ENCODE measurements around the gene KLRK1.
"Not testable (repeated sequence)": the region's sequence is repeated elsewhere in the genome, so short reads cannot be mapped to it uniquely, and the experiment has no call there.

Gene KLRK1

GRCh38 chr12:10363914-10364814, 25.7 kb downstream of the KLRK1 start:
- H3K4me1 ChIP-seq (ENCODE audit: insufficient read depth, low read length): peaks cover 21% of the 10 kb centered on the region
- H3K9me3 ChIP-seq (ENCODE audit: low read length): no peaks in the 10 kb centered on the region
- H3K27me3 ChIP-seq (ENCODE audit: insufficient read depth, low read length): no peaks in the 10 kb centered on the region
- no peaks in the 10 kb centered on the region for H3K36me3 ChIP-seq (ENCODE audit: insufficient read depth, low read length)
- H3K4me3 ChIP-seq (ENCODE audit: low read length): peak overlapping the region; percentile 83
- H2AFZ ChIP-seq (ENCODE audit: low read depth, low read length): peak overlapping the region; percentile 97

- H3K4me1 ChIP-seq (ENCODE audit: insufficient read depth, low read length): peaks cover 21% of the 10 kb centered on the region
- H3K9me3 ChIP-seq (ENCODE audit: low read length): no peaks in the 10 kb centered on the region
- H3K4me3 ChIP-seq (ENCODE audit: low read length): no peak overlapping the region
- H2AFZ ChIP-seq (ENCODE audit: low read depth, low read length): peak overlapping the region; percentile 97
- no peaks in the 10 kb centered on the region for H3K27me3 ChIP-seq (ENCODE audit: insufficient read depth, low read length)
- H3K36me3 ChIP-seq (ENCODE audit: insufficient read depth, low read length): no peaks in the 10 kb centered on the region
Measured at GRCh38 chr12:10363658-10363913, 26.3 kb downstream of the KLRK1 start.

- H3K4me1 ChIP-seq (ENCODE audit: insufficient read depth, low read length): peaks cover 20% of the 10 kb centered on the region
- no peaks in the 10 kb centered on the region for H3K27me3 ChIP-seq (ENCODE audit: insufficient read depth, low read length)
- no peaks in the 10 kb centered on the region for H3K9me3 ChIP-seq (ENCODE audit: low read length)
- H2AFZ ChIP-seq (ENCODE audit: low read depth, low read length): peak overlapping the region; percentile 97
- no peak overlapping the region for H3K4me3 ChIP-seq (ENCODE audit: low read length)
- H3K36me3 ChIP-seq (ENCODE audit: insufficient read depth, low read length): no peaks in the 10 kb centered on the region
Measured at GRCh38 chr12:10362828-10363657, 26.8 kb downstream of the KLRK1 start.

GRCh38 chr12:10362325-10362724, 27.5 kb downstream of the KLRK1 start:
- Histone ChIP-seq H2AFZ (ENCODE audit: low read depth, low read length) (no peak overlapping the region), H3K36me3 (ENCODE audit: insufficient read depth, low read length) (no peaks in the 10 kb centered on the region), H3K27me3 (ENCODE audit: insufficient read depth, low read length) (no peaks in the 10 kb centered on the region), H3K4me1 (ENCODE audit: insufficient read depth, low read length) (peaks cover 20% of the 10 kb centered on the region), H3K9me3 (ENCODE audit: low read length) (no peaks in the 10 kb centered on the region), H3K4me3 (ENCODE audit: low read length) (no peak overlapping the region)

GRCh38 chr12:10361622-10362021, 28.2 kb downstream of the KLRK1 start:
- Histone ChIP-seq H3K27me3 (ENCODE audit: insufficient read depth, low read length) (no peaks in the 10 kb centered on the region), H3K4me1 (ENCODE audit: insufficient read depth, low read length) (peaks cover 20% of the 10 kb centered on the region), H3K36me3 (ENCODE audit: insufficient read depth, low read length) (no peaks in the 10 kb centered on the region), H3K9me3 (ENCODE audit: low read length) (no peaks in the 10 kb centered on the region), H2AFZ (ENCODE audit: low read depth, low read length) (no peak overlapping the region), H3K4me3 (ENCODE audit: low read length) (no peak overlapping the region)

- no peaks in the 10 kb centered on the region for H3K36me3 ChIP-seq (ENCODE audit: insufficient read depth, low read length)
- H3K4me1 ChIP-seq (ENCODE audit: insufficient read depth, low read length): peaks cover 17% of the 10 kb centered on the region
- H2AFZ ChIP-seq (ENCODE audit: low read depth, low read length): peak overlapping the region; percentile 3
- no peak overlapping the region for H3K4me3 ChIP-seq (ENCODE audit: low read length)
- H3K27me3 ChIP-seq (ENCODE audit: insufficient read depth, low read length): no peaks in the 10 kb centered on the region
- H3K9me3 ChIP-seq (ENCODE audit: low read length): no peaks in the 10 kb centered on the region
Measured at GRCh38 chr12:10361084-10361483, 28.8 kb downstream of the KLRK1 start.

GRCh38 chr12:10358969-10359368, 30.9 kb downstream of the KLRK1 start:
- Histone ChIP-seq H2AFZ (ENCODE audit: low read depth, low read length) (no peak overlapping the region), H3K9me3 (ENCODE audit: low read length) (no peaks in the 10 kb centered on the region), H3K4me1 (ENCODE audit: insufficient read depth, low read length) (peaks cover 7% of the 10 kb centered on the region), H3K4me3 (ENCODE audit: low read length) (no peak overlapping the region), H3K36me3 (ENCODE audit: insufficient read depth, low read length) (no peaks in the 10 kb centered on the region), H3K27me3 (ENCODE audit: insufficient read depth, low read length) (no peaks in the 10 kb centered on the region)

GRCh38 chr12:10358131-10358530, 31.7 kb downstream of the KLRK1 start:
- Histone ChIP-seq H3K4me3 (ENCODE audit: low read length) (no peak overlapping the region), H3K36me3 (ENCODE audit: insufficient read depth, low read length) (no peaks in the 10 kb centered on the region), H3K27me3 (ENCODE audit: insufficient read depth, low read length) (no peaks in the 10 kb centered on the region), H2AFZ (ENCODE audit: low read depth, low read length) (no peak overlapping the region), H3K9me3 (ENCODE audit: low read length) (no peaks in the 10 kb centered on the region), H3K4me1 (ENCODE audit: insufficient read depth, low read length) (peaks cover 7% of the 10 kb centered on the region)

- no peak overlapping the region for H3K4me3 ChIP-seq (ENCODE audit: low read length)
- H3K4me1 ChIP-seq (ENCODE audit: insufficient read depth, low read length): no peaks in the 10 kb centered on the region
- no peaks in the 10 kb centered on the region for H3K9me3 ChIP-seq (ENCODE audit: low read length)
- H2AFZ ChIP-seq (ENCODE audit: low read depth, low read length): no peak overlapping the region
- no peaks in the 10 kb centered on the region for H3K36me3 ChIP-seq (ENCODE audit: insufficient read depth, low read length)
- H3K27me3 ChIP-seq (ENCODE audit: insufficient read depth, low read length): no peaks in the 10 kb centered on the region
Measured at GRCh38 chr12:10354502-10354901, 35.3 kb downstream of the KLRK1 start.

- H3K4me3 ChIP-seq (ENCODE audit: low read length): no peak overlapping the region
- no peaks in the 10 kb centered on the region for H3K36me3 ChIP-seq (ENCODE audit: insufficient read depth, low read length)
- H2AFZ ChIP-seq (ENCODE audit: low read depth, low read length): no peak overlapping the region
- no peaks in the 10 kb centered on the region for H3K27me3 ChIP-seq (ENCODE audit: insufficient read depth, low read length)
- no peaks in the 10 kb centered on the region for H3K4me1 ChIP-seq (ENCODE audit: insufficient read depth, low read length)
- no peaks in the 10 kb centered on the region for H3K9me3 ChIP-seq (ENCODE audit: low read length)
Measured at GRCh38 chr12:10354071-10354470, 35.8 kb downstream of the KLRK1 start.

GRCh38 chr12:10351457-10351856, 38.4 kb downstream of the KLRK1 start:
- not testable (repeated sequence) for H3K4me3 ChIP-seq (ENCODE audit: low read length); H2AFZ ChIP-seq (ENCODE audit: low read depth, low read length); H3K36me3 ChIP-seq (ENCODE audit: insufficient read depth, low read length); H3K4me1 ChIP-seq (ENCODE audit: insufficient read depth, low read length); H3K27me3 ChIP-seq (ENCODE audit: insufficient read depth, low read length); H3K9me3 ChIP-seq (ENCODE audit: low read length)

GRCh38 chr12:10341892-10342509, 47.8 kb downstream of the KLRK1 start:
- no peak overlapping the region for H3K4me3 ChIP-seq (ENCODE audit: low read length)
- no peaks in the 10 kb centered on the region for H3K9me3 ChIP-seq (ENCODE audit: low read length)
- no peak overlapping the region for H2AFZ ChIP-seq (ENCODE audit: low read depth, low read length)
- no peaks in the 10 kb centered on the region for H3K27me3 ChIP-seq (ENCODE audit: insufficient read depth, low read length)
- H3K36me3 ChIP-seq (ENCODE audit: insufficient read depth, low read length): no peaks in the 10 kb centered on the region
- H3K4me1 ChIP-seq (ENCODE audit: insufficient read depth, low read length): no peaks in the 10 kb centered on the region

GRCh38 chr12:10340946-10341345, 48.9 kb downstream of the KLRK1 start:
- H3K4me3 ChIP-seq (ENCODE audit: low read length); H2AFZ ChIP-seq (ENCODE audit: low read depth, low read length); H3K27me3 ChIP-seq (ENCODE audit: insufficient read depth, low read length); H3K36me3 ChIP-seq (ENCODE audit: insufficient read depth, low read length); H3K9me3 ChIP-seq (ENCODE audit: low read length); H3K4me1 ChIP-seq (ENCODE audit: insufficient read depth, low read length): not testable (repeated sequence)

Data from neuron (in vitro differentiated cells).